ENCODE results near the gene JSRP1.
"Not testable (repeated sequence)": the region's sequence is repeated elsewhere in the genome, so short reads cannot be mapped to it uniquely, and the experiment has no call there.

JSRP1 gene

DNA sequence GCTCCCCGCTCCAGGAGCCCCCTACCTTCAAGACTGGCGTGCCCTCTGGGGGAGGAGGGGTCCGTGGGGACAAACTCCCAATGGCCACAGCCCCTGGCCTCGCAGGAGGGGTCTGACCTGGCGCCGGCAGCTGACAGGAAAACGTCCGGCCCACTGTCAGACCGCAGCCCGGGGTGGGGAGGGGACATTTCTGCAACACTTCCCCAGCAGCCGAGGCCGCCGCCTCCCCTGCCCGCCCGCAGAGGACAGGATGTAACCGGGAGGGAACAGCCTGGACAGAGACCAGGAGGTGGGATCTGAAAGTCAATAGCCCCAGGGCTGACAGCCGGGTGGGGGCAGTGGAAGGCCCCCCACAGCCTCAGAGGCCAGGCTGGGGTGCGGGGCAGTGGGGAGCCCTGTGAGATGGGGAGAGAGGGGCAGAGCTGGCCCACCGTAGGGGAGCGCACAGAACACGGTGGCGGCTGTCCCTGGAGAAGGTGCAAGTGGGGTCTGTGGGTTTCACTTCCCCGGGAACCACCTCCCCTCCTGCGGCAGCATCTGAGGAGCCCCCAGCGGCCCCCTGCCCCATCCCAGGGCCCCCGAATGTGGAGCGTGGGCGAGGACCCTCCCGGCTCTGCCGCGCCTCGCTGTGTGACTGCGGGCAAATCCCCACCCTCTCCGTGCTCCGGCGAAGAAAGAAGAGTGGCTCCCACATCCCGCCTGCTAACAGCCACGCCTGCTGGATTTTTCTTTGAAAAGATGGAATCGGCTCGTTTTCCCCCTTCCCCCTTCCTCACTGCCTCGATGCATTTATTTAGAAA is 26.0 kb upstream of the JSRP1 start, which contains the start of gene PEAK3:
PEAK3 (minus strand) TSS at position 114 of the 800 bp plus-strand sequence. CDS start 1,244 bp downstream, outside the sequence.
- DNase-seq: no peak

DNA sequence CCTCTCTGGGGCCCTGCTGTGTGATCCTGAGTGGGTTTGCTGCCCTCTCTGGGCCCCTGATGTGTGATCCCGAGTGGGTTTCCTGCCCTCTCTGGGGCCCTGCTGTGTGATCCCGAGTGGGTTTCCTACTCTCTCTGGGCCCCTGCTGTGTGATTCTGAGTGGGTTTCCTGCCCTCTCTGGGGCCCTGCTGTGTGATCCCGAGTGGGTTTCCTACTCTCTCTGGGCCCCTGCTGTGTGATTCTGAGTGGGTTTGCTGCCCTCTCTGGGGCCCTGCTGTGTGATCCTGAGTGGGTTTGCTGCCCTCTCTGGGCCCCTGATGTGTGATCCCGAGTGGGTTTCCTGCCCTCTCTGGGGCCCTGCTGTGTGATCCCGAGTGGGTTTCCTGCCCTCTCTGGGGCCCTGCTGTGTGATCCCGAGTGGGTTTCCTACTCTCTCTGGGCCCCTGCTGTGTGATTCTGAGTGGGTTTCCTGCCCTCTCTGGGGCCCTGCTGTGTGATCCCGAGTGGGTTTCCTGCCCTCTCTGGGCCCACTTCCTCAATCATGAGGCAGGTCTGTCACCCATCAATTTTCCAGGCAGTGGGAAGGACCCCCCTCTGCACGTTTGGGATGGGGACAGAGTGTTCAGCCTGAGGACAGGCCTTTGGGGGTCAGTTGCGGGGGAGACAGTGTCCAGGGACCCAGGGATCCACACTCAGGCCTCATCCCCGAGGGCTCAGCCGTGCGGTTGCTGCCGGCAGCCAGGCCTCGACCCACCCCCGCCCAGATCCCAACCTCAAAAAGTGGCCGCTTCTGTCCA is 25.2 kb upstream of the JSRP1 start:
- not testable (repeated sequence) for DNase-seq

DNA sequence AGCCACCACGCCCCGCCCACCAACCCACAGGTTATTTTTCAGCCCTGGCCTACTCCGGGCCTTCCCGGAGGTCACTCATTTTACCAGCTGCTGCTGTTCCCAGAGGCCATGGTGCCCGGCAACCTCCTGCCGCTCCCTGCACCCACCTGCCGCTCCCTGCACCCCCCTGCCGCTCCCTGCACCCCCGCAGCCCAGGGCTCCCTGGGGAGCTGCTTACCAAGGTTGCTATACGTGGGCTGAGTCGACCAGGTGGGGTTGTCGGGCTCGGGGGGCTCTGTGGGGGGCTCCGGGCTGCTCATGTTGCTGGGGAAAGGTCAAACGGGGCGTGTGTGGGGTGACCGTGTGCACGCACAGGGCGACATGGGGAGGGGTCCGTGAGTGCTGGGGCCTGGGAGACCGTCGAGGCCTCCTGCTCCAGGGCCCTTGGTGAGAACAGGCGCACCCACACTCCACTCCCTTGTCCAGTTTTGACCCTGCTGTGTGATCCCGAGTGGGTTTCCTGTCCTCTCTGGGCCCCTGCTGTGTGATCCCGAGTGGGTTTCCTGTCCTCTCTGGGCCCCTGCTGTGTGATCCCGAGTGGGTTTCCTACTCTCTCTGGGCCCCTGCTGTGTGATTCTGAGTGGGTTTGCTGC is 24.5 kb upstream of the JSRP1 start:
- DNase-seq: no peak

DNA sequence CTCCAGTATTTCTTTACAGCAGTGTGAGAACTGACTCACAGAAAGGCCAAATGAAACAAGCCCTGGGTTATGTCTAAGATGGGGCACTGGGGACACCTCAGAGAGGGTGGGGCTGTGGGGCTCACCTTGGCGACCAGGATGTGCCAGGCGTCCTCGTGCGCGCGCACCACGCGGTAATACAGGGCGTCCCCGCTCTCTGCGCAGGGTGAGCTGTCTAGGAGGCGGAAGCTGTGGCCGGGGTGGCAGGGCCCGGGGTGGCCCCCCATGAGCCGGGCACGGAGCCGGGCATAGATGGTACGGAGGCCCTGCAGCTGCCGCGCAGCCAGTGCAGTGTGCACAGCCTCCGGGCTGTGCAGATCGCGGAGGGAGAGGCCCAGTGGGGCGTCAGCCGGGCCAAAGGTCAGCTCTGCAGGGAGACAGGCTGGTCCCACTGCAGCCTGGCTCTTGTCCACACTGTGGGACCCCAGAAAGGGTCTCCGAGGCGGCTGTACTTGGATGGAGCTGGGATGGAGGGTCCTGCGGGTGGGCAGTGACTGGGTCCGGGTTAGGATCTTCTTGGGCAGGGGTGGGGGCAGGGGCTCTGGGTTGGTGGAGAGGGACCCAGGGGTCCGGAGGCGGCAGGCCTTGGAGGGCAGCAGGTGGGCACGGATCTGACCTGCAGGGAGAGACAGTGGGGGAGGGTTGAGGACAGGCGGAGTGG is 22.4 kb upstream of the JSRP1 start:
- no peak for DNase-seq

DNA sequence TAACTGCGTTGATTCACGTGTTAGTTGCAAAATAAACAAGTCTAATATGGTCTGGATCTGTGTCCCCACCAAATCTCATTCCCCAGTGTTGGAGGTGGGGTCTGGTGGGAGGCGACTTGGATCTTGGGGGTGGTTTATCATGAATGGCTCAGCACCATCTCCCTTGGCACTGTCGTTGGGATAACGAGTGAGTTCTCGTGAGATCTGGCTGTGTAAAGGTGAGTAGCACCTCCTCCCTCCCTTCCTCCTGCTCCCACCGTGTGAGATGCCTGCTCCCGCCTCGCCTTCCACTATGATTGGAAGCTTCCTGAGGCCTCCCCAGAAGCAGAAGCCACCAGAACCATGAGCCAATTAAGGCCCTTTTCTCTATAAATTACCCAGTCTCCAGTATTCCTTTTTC is 20.9 kb upstream of the JSRP1 start:
- DNase-seq: no peak

DNA sequence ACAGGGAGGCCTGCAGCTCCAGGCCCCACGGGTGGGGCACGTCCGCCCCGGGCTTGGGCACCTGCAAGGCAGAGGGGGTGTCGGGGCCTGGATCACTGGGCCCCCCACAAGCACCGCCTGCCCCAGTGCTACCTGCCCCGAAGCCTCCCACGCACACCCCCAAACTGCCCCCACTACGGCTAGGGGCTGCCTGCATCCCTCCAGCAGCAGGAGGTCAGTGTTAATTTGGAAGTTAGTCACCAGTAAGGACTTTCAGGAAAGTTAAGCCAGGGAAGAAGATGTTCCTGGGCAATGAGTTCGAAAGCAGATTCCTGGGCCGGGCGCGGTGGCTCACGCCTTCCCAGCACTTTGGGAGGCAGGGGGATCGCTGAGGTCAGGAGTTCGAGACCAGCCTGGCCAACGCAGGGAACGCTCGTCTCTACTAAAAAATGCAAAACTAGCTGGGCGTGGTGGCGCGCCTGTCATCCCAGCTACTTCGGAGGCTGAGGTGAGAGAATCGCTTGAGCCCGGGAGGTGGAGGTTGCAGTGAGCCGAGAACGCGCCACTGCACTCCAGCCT is 20.3 kb upstream of the JSRP1 start:
- no peak for DNase-seq

DNA sequence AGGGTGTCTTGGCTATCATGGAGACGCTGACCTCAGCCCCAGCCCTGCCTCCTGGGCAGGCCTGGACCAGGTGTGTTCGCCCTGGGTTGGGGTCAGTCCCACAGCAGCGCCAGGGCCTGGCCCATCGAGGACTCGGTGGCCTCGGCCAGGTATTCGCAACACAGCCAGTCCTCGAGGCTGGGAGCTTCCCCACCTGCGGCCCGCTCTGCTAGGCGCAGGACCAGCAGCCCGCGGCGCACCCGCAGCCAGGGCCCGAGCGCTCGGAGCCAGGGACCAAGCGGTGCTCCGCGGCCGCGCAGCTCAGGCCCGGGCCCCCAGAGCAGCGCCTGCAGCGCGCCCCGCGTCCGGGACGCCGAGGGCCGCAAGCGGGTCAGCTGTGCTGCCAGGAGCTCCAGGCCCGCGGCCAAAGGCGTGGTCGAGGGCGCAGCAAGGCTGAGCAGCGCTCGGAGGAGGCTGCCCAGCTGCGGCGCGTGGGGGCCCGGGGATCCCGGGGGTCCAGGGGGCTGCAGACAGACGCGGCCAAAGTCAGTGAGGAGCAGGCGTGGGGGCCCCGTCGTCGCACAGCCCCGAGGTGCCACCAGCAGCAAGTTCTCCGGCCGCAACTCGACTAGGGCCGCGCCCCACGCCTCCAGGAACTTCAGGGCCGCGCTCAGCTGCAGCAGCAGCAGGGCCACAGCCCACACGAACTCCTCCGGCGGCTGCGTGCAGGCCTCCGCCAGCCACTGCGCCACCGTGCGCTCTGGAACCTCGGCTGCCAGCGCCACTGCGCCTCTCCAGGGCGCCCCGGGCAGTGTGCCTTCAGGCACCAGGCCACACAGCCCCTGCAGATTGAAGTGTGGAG is 19.6 kb upstream of the JSRP1 start:
- DNase-seq: no peak

DNA sequence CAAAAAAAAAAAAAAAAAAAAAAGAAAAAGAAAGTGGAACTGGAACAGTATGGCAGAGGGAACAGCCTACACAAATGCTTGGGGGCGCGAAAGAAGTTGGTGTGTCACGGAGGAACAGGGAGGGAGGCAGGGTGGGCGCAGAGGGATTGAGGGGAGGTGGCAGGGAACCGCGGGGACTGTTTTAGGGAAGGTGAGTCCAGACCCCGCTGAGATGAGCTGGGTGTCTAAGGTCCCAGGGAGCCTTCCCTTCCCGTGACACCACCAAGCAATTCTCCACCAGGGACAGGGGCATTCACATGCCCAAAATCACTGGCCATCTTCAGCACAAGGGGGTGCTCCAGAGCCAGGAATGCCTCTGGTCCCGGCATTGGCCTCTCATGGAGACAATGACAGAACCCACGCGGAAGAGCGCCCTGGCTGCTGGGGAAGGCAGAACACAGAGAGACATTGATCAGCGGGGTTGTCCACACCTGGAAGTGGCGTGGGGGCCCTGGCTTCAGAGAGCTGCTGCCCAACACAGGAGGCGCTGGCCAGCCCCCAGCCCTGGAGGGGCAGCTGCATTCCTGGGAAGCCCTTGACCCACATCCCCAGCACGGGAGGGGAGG is 18.8 kb upstream of the JSRP1 start:
- DNase-seq: no peak

DNA sequence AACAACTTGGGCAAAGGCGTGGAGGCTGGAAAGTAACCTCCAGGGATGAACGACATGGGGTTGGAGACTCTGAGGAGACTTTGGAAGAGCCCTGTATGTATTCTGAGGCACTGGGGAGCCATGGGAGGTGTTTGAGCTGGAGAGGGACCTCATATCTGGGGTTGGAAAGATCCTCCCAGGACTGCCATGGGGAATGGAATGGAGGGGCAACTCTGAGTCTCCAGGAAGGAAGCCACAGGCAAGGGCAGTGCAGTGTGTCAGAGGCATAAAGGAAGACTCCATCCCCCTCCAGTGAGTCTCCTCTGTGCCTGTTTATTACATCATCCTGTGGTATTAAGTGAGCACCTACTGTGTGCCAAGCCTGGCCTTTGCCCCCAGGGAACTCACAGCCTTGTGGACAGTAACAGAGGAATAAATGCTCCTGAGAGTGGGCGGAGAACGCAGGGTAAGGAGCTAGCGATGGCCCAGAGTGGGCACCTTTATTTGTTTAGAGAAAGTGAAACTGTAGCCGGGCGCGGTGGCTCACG is 18.0 kb upstream of the JSRP1 start:
- DNase-seq: no peak

DNA sequence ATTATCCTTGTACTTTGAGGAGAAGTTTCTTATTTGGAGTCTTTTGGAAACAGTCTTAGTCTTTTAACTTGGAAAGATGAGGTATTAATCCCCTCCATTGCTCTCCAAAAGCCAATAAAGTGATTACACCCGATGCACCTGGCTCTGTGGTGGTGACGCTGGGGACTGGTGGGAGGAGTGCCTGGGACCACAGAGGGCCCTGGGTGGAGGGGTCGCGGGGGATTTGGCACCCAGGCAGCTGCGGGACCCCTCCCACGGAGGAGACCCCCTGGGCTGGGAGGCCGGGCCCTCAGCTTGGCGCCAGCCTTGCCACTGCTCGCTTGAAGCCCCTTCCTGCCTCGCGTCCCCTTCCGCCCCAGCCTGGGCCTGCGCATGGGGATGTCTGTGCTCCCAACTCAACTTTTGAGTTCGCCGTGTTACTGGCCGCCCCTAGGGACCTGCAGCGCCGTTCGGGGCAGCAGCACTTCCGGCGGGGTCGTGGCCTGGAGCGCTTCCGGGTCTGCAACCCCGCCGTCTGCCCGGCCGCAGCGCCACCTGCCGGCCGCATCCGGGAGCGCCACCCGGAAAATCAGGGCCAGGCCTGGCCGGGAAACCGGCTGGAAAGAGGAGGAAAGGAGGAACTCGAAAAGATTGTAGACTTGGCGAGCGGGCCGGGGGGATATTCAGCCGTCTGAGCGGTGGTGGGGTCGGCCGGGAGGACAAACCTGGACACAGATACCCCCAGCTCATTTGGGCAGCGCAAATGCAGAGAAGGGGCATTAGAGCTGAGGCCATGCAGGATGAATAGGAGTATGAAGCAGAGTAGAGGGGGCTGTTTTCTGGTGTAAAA is 17.4 kb upstream of the JSRP1 start:
- DNase-seq: peak; percentile 76

DNA sequence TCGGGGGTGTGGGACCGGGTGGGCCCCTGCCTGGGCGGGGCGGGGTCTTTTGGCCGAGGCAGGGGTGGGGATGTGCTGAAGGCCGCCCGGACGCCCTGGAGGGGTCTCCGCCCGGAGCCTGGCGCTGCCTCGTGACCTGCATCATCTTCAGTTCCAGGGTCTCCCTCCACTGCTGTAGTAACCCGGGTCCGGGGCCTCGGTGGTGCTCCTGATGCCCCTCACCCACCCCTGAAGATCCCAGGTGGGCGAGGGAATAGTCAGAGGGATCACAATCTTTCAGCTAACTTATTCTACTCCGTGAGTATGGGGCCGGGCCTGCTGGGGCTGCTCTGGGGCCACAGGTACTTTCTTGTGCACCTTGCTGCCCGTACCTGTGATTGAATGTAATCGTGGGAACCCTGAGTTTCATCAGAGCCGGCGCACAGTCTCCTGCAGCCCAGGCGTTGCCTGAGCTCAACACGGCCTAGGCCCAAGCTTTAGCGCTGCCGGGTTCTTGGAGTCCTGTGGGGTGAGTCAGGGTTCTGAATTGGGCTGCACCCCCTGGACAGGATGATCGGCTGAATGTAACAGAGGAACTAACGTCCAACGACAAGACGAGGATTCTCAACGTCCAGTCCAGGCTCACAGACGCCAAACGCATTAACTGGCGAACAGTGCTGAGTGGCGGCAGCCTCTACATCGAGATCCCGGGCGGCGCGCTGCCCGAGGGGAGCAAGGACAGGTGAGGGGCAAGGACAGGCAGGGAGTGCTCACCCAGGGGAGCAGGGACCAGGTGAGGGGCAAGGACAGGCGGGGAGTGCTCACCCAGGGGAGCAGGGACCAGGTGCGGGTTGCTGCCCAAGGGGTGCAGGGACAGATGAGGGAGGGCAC is 15.3 kb upstream of the JSRP1 start:
- DNase-seq: no peak

DNA sequence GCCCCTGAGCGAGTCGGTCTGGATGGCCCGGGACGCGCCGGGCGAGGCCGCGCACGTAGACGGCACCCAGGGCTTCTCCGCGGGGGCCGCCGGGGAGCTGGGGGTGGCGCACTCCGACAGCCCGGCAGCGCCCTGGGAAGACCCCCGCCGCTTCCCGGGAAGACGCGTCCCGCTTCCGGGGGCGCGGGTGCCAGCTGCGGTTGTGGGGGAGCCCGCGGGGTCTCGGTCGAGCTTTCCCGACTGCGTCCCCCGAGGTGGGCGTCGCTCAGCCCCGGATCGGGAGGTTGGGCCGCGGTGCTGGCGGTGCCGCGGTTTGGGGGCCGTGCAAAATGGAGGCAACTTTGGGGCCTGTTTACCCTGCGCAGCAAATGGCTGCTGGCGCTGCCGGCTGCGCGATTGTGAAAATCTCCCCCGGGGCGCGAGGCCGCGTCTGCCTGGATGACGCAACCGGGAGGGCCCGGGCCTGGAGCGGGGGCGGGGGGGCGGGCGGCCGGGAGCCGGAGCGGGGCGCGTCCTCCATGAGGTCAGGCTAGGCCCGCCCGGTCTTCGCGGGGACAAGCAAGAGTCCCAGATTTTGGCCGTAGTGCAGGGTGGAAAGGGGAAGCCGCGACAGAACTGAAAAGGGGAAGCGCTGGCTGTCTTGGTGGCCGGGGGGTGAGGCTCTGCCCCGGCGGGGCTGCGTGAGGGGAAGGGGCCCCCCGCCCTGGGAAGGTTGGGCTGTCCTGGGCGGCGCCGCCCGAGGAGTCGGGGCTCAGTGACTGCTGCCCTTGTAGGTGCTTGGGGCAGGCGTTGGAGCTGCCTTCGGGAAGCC is 14.4 kb upstream of the JSRP1 start:
- DNase-seq: peak; percentile 80

DNA sequence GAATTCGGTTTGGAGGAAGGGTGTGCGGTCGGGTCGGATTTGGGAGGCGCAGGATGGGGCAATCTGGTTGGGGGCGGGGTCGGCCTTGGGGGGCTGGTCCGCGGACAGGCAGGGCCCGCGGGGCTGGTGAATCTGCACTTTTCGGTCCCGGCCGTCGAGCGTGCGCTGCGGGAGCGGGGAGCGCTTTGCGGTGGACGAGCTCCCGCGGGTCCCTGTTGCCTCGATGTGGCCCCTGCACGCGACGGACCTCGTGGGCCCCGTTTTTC is 13.9 kb upstream of the JSRP1 start:
- peak; percentile 48 for DNase-seq

DNA sequence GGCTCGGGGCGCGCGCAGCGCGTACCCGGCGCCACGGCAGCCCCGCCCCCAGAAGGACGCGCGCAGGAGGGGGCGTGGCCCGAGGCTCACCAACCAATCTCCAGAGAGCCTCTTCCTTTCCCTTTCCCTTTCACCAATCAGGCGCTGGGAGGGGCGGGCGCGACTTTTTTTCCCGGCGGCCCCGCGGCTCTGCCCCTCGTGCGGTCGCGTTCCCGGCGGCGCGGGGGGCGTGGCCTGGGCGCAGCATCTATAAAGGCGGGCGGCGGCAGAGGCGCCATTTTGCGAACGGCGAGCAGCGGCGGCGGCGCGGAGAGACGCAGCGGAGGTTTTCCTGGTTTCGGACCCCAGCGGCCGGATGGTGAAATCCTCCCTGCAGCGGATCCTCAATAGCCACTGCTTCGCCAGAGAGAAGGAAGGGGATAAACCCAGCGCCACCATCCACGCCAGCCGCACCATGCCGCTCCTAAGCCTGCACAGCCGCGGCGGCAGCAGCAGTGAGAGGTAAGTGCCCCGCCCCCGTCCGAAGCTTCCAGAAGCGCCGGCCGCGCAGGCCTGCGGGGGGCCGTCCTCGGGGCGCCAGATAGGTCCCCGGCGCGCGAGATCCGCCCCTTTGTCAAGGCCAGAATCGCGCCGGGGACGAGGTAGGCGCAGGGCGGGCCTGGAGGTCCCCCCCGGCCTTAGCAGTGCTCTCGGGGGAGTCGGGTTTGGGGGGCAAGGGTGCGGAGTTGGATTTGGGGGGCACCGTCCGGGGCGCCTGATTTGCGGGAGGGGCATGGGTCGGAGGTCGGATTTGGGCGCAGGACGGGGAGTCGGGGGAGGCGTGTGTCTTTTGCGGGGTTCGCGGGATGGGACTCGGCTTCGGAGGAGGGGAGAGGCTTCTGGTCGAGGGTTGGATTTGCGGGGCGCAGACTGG is 13.3 kb upstream of the JSRP1 start:
- peak; percentile 99 for DNase-seq

DNA sequence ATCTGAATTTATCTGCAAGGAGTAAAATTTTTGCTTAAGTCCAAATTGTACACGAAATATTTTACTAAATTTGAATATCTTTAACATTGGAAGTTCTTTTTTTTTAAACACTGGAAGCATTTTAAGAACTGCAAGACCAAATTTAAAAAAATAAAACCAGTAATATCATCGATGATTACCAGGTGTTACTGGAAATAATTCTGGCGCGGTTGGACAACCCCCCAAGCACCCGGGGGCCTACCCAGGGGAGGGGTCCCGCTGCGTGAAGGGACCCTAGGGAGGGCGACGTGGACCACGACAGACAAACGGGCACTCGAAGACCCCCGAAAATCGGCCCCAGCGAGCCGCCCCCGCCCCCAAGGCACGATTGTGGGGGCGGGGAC is 12.6 kb upstream of the JSRP1 start:
- DNase-seq: no peak

DNA sequence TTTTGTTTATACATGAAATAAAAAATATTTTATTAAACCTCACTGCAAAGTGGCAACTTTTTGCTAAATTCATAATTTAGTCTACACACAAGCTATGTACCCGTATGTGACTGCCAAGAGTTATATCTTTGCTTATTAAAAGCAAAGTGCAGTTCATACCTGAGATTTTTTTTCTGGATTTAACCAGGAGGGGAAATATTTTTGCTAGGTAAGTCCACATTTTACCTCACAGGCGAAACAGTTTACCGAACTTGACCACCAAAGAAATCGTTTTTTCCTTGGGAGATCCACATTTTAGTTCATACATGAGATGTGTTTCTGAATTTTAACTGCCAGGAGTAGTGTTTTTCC is 12.2 kb upstream of the JSRP1 start:
- DNase-seq: no peak

DNA sequence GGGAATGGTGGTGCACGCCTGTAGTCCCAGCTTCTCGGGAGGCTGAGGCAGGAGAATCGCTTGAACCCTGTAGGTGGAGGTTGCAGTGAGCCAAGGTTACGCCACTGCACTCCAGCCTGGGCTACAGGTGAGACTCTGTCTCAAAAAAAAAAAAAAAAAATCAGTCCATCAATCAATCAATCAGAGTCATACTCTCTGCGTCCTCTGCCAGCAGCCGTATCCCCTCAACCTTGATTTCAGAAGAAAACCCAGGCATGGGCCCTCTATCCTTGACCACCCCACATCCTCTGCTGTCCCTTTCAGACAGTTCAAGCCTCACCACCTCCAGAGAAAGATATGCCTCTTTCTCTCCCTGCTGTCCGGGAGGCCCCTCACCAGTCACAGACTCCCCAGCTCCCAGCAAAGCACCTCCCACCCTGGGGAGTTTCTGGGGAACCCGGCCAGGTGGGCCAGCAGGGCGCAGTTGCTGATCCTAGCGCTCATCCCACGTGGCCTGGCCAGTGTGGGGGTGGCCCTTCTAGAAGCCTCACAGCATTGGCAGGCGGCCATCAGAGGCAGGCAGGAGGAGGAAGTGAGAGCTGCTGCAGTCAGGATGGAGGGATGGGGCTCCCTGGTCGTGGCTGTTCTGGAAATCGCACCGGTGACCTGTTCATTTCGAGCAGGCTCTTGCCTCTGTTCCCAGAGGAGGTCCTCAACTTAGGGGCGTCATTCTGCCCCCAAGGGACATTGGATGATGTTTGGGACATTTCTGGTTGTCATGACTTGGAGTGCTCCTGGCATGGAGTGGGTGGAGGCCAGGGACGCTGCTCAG is 10.2 kb upstream of the JSRP1 start:
- DNase-seq: no peak

Data from activated CD8-positive, alpha-beta memory T cell treated with anti-CD3 and anti-CD28 coated beads, Interleukin-2, amount 50 U/mL, for 4 hours (primary cell).